Epithelial cell of esophagus (primary cell): Measurements from ENCODE around the gene KSR2.

ENCODE experiments used
- DNase-seq: peaks from one replicate; pipeline ENCODE4 v3.0.0; 2010; ENCODE audit warnings: low read depth
- H3K4me3 ChIP-seq: 2 replicates; pipeline ENCODE4 v1.5.1; 2011; ENCODE audit warnings: mild to moderate bottlenecking, low read length, control low read depth
- CTCF ChIP-seq: IDR thresholded peaks from 2 replicates; pipeline ENCODE4 v1.5.1; 2011; ENCODE audit warnings: low read depth, mild to moderate bottlenecking, low read length, control low read depth, inconsistent platforms; ENCODE audit not compliant: insufficient read depth; ENCODE audit errors: missing control alignments

The KSR2 gene

DNA sequence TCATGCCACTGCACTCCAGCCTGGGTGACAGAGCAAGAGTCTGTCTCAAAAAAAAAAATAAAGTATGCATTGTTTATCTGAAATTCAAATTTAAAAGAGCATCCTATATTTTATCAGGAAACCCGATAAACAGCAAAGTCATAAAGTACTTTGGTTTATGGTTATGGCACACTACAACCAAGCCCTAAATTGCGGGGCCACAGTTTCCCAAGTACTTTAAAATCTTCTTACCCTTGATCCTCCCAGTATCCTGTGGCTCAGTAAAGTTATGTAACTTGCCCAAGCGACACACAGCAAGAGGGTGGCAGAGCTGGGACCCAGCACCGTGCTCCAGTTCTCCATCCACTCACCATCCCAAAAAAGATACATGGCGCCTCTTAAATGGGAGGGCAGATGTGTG is 35.2 kb downstream of the KSR2 start:
- no peak for TF ChIP-seq CTCF
- no peak for DNase-seq
- H3K4me3 ChIP-seq = no peak overlapping the region

DNA sequence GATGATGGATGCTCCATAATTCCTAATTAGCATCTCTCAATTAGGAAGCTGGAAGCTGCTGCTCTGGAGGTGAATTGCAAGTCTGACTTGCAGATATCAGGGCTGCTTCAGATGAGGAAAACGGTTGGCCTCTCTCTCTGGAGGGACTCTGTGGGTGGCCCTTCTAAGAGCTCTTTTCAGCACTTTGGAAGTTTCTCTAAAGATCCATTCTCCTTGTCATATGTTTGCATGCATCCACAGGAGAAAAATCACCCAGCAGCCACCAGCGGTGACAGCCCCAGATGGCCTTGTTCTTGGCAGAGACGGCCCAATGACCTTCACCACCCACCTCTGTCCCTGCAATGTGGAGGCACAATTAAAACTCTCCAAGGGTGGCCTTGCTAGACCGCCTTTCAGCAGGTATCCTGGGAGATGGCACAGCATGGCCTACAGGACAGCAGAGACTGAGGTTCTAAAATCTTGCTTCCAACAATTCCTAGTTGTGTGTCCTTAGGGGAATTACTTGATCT is 42.3 kb downstream of the KSR2 start:
- TF ChIP-seq CTCF = no peak
- no peak for DNase-seq
- H3K4me3 ChIP-seq = no peak overlapping the region

GRCh38 chr12:117921929-117922777 is 46.6 kb downstream of the KSR2 start:
- no peak overlapping the region for H3K4me3 ChIP-seq
- no peak for TF ChIP-seq CTCF
- no peak for DNase-seq

DNA sequence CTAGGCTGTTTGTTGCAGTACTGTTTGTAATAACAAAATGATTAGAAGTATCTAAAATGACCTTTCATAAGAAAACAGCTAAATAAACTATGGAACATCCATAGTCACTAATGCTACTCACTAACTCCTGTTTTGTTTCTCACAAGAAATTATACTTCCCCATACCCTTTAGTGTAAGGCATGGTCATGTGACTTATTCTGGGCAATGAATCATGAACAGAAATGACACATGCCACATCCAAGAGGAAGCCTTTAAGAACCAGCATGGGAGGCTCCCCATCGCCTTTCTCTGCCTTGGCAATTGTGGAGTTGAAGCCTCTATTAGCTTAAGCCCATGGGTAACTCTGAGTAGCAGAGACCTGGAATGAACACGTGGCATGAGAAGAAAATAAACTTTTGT is 49.3 kb downstream of the KSR2 start:
- H3K4me3 ChIP-seq = no peak overlapping the region
- no peak for TF ChIP-seq CTCF
- peak; percentile 19 for DNase-seq

DNA sequence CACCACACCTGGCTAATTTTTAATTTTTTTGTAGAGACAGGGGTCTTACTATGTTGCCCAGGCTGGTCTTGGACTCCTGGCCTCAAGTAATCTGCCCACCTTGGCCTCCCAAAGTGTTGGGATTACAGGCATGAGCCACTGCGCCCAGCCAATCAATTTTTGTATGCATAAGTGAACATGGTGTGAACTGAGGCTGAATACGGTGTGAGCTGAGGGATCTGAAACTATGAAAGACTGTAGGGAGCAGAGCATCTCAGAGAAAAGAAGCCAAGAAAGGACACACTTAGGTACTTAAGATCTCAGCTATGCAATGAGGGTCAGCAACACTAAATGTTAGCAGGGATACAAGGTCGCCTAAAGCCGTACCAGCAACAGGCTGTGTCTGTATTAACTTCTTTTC is 54.1 kb downstream of the KSR2 start:
- H3K4me3 ChIP-seq = no peak overlapping the region
- no peak for DNase-seq
- TF ChIP-seq CTCF = no peak

DNA sequence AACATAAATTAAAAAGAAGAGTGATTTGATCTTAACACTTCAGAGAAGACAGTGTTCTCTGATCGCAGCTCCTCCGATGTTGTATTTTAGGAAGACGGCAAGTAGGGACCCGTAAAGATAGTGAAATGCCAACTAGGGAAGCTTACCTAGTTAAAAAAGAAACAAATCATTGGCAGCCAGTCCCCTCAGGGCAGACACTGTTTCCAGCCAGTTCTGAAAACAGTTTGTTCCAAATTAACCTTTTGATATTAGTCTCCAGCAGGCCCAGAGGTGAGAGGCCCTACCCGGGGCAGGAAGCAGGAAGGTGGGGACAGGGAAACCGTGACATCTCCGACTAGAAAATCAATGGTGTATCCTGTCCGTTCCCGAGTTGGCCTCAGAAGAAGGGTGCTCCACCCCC is 56.0 kb downstream of the KSR2 start:
- no peak for TF ChIP-seq CTCF
- no peak for DNase-seq

DNA sequence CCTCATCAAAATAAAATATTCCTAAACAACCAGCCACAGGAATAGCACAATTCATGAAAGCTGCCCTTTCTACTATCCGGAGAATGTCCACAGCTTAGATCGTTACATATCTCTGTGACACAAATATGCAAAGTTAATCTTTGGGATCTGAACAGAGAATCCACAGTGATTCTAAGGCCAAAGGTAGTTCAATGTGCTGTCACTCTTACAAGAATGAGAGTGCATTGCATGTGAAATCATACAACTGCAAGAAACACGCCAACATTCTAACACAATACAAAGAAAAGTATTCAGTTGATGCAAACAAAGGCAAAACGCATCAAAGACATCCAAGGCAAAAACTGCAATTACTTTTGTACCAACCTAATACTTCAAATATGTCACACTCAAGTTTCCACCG is 60.4 kb downstream of the KSR2 start:
- DNase-seq = no peak
- no peak for TF ChIP-seq CTCF
- no peak overlapping the region for H3K4me3 ChIP-seq

More for the DNA sequence above, 56.0 kb downstream of the KSR2 start:
- H3K4me3 ChIP-seq = no peak overlapping the region
